Neural crest cell (in vitro differentiated cells): ENCODE data around the gene BCAR1. TPM values are rescaled to one million over a fixed set of nuclear protein-coding genes. Genes with fewer than 3 reads are reported as not detected.
"Not testable (repeated sequence)": the region's sequence is repeated elsewhere in the genome, so short reads cannot be mapped to it uniquely, and the experiment has no call there.

Source experiments
- DNase-seq: peaks from one replicate; pipeline ENCODE4 v3.0.0; 2021; ENCODE audit warnings: low read depth, mixed read lengths, low spot score
- H3K27ac Mint-ChIP-seq: one replicate; pipeline ENCODE4 v1.8.0; 2021; ENCODE audit warnings: mild to moderate bottlenecking, mixed read lengths; ENCODE audit not compliant: unreplicated experiment
- H3K27me3 Mint-ChIP-seq: 2 replicates; pipeline ENCODE4 v1.8.0; 2021; ENCODE audit warnings: low read depth, mild to moderate bottlenecking, mixed read lengths
- H3K36me3 Mint-ChIP-seq: 2 replicates; pipeline ENCODE4 v1.8.0; 2021; ENCODE audit warnings: low read depth, mild to moderate bottlenecking, mixed read lengths
- H3K4me1 Mint-ChIP-seq: 2 replicates; pipeline ENCODE4 v1.8.0; 2021; ENCODE audit warnings: mixed read lengths
- H3K4me3 Mint-ChIP-seq: one replicate; pipeline ENCODE4 v1.8.0; 2021; ENCODE audit warnings: mild to moderate bottlenecking, mixed read lengths
- H3K9me3 Mint-ChIP-seq: 2 replicates; pipeline ENCODE4 v1.8.0; 2021; ENCODE audit warnings: mixed read lengths
- total RNA-seq: library from RNA; stranded (reverse); gene quantifications from 2 replicates; pipeline ENCODE4 v1.2.1, GENCODE V29; 2021
- TF ChIP-seq, protein P1 (sequence below): fragments of 200-600 bp; sonication (generic); conservative IDR thresholded peaks from 2 replicates; pipeline ENCODE4 v1.5.0; 2021; ENCODE audit warnings: antibody characterized with exemption, mild to moderate bottlenecking

The BCAR1 gene
- total RNA-seq, 1 donor from 2014 or later = 63.8 TPM

DNA sequence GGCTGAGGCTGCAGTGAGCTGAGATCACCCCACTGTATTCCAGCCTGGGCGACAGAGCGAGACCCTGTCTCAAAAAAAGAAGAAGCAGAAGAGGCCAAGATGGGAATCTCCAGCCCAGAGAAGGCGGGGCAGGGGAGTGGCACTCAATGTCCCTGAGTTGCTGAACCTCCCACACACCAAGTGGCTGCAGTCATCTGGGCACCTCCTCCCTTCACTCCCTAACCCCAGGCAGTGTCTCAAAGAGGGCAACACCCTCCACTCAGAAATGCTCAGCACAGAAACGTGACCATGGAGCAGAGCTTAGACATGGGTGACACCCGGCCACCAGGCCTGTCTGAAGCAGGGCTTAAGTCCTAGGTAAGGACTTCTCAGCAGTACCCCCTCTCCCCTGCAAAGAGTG lies 36.3 kb upstream of the BCAR1 start:
- Mint-ChIP-seq H3K27ac (no peak overlapping the region), H3K4me1 (peaks cover 5% of the 10 kb centered on the region), H3K4me3 (no peak overlapping the region), H3K36me3 (peaks cover 16% of the 10 kb centered on the region), H3K9me3 (no peaks in the 10 kb centered on the region), H3K27me3 (no peaks in the 10 kb centered on the region)
- TF ChIP-seq, protein P1, sequence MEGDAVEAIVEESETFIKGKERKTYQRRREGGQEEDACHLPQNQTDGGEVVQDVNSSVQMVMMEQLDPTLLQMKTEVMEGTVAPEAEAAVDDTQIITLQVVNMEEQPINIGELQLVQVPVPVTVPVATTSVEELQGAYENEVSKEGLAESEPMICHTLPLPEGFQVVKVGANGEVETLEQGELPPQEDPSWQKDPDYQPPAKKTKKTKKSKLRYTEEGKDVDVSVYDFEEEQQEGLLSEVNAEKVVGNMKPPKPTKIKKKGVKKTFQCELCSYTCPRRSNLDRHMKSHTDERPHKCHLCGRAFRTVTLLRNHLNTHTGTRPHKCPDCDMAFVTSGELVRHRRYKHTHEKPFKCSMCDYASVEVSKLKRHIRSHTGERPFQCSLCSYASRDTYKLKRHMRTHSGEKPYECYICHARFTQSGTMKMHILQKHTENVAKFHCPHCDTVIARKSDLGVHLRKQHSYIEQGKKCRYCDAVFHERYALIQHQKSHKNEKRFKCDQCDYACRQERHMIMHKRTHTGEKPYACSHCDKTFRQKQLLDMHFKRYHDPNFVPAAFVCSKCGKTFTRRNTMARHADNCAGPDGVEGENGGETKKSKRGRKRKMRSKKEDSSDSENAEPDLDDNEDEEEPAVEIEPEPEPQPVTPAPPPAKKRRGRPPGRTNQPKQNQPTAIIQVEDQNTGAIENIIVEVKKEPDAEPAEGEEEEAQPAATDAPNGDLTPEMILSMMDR = no peak
- no peak for DNase-seq

DNA sequence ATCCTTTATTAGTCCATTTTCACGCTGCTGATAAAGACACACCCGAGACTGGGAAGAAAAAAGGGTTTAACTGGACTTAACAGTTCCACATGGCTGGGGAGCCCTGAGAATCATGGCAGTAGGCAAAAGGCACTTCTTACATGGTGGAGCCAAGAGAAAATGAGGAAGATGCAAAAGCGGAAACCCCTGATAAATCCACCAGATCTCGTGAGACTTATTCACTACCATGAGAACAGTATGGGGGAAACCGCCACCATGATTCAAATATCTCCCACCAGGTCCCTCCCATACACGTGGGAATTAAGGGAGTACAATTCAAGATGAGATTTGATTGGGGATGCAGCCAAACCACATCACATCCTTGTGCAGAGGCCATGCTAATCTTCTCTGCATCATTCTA lies 35.0 kb upstream of the BCAR1 start:
- DNase-seq = no peak
- Mint-ChIP-seq H3K27ac (peak overlapping the region; percentile 81), H3K27me3 (no peaks in the 10 kb centered on the region), H3K4me1 (peaks cover 5% of the 10 kb centered on the region), H3K9me3 (no peaks in the 10 kb centered on the region), H3K36me3 (peaks cover 9% of the 10 kb centered on the region), H3K4me3 (no peak overlapping the region)
- TF ChIP-seq, protein P1 = no peak

DNA sequence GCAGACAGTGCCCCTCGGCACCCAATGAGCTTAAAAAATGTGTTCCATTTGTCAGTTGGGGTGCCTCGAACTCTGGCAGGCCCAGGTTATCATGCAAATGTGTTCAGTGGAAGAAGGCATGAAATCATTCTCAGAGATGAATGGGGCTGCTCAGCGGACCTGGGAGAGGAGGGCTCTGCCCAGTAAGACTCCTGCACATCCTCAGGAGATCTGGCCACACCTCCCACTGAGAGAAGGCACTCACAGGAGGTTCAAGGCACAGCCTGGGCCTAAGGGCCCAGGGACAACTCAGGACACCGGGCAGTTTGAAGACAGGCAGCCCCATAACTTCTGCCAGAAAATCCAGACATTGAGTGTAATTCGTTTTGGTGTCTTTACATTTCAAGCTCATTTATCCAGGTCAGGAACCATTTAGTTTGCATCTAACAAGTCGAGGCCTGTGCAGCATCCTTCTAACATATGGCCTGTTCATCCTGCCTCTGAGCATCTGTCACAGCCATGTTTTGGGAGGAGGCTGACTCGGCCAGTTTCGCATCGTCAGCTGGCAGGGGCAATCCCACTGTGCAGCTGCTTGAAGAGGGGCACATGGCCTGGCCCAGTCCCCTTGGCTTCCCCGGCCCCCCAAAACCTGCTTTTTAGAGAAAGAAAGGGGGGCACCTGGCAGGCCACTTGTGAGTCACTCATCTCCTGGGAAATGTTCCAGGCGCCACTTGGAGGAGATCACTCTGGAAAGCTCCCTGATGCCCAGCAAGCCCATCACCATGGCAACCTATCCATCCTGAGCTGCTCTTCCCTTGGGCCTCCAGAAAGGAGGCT lies 31.2 kb upstream of the BCAR1 start:
- Mint-ChIP-seq H3K4me1 (peaks cover 10% of the 10 kb centered on the region), H3K36me3 (peaks cover 6% of the 10 kb centered on the region), H3K27me3 (no peaks in the 10 kb centered on the region), H3K9me3 (no peaks in the 10 kb centered on the region), H3K27ac (peak overlapping the region; percentile 75), H3K4me3 (no peak overlapping the region)
- TF ChIP-seq, protein P1 = no peak
- no peak for DNase-seq

DNA sequence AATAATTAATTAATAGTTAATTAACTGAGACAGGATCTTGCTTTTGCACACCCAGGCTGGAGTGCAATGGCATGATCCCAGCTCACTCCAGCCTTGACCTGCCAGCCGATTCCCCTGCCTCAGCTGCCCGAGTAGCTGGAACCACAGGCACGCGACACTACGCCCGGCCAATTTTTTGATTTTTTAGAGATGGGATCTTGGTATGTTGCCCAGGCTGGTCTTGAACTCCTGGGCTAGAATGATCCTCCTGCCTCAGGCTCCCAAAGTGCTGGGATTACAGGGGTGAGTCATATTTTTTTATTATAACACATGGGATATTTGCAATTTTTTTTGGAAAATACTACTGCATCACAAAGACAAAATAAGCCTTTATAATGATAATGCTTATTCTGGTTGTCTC lies 30.4 kb upstream of the BCAR1 start:
- no peaks in the 10 kb centered on the region for H3K9me3 Mint-ChIP-seq
- DNase-seq = no peak
- peaks cover 6% of the 10 kb centered on the region for H3K36me3 Mint-ChIP-seq
- TF ChIP-seq, protein P1 = no peak
- H3K4me1 Mint-ChIP-seq = peaks cover 5% of the 10 kb centered on the region
- no peak overlapping the region for H3K4me3 Mint-ChIP-seq
- no peaks in the 10 kb centered on the region for H3K27me3 Mint-ChIP-seq
- H3K27ac Mint-ChIP-seq = no peak overlapping the region

DNA sequence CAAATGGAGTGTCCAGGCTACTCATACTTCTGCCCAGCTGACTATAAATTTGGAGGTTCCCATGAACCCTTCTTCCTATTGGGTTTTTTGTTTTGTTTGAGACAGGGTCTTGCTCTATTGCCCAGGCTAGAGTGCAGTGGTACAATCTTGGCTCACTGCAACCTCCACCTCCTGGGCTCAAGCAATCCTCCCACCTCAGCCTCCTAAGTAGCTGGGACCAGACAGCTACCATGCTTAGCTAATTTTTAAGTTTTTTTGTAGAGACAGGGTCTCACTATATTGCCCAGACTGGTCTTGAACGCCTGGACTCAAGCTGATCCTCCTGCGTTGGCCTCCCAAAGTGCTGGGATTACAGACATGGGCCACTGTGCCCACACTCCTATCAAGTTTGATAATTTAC lies 29.6 kb upstream of the BCAR1 start:
- H3K27ac Mint-ChIP-seq, H3K4me1 Mint-ChIP-seq: not testable (repeated sequence)

DNA sequence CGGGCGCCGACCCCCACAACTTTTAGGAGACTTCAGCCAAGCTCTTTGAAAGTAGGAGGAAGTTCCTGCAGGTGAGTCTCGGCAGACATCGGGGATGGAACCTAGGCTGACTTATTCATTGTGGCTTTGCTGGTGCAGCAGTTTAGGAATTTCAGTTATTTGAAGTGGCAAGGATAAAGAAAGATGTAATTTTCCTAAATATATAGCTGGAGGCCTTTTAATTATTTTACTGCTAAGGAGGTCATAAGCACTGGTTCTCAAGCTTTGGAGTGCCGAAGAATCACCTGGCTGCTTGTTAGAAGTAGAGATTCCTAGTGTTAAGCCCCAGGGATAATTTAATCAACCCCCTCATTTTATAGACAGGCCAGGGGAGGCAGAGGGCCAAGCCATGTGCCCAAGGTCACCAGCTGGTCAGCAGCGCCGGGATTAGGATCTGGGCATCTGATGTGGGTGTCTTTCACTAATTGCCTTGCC lies 28.9 kb upstream of the BCAR1 start:
- Mint-ChIP-seq H3K36me3 (no peaks in the 10 kb centered on the region), H3K4me1 (peaks cover 5% of the 10 kb centered on the region), H3K9me3 (no peaks in the 10 kb centered on the region), H3K4me3 (no peak overlapping the region), H3K27ac (no peak overlapping the region), H3K27me3 (no peaks in the 10 kb centered on the region)
- TF ChIP-seq, protein P1 = no peak
- DNase-seq = no peak

More for the DNA sequence above, 29.6 kb upstream of the BCAR1 start:
- not testable (repeated sequence) for H3K27me3 Mint-ChIP-seq, H3K4me3 Mint-ChIP-seq, H3K9me3 Mint-ChIP-seq, DNase-seq, H3K36me3 Mint-ChIP-seq
